GM18909 (cell line): ENCODE results near the gene POU6F1.

Experiments
- ATAC-seq: cut with Tn5 transposase; IDR thresholded peaks from one replicate; pipeline ENCODE4 v1.9.1; 2021; ENCODE audit warnings: mild to moderate bottlenecking; ENCODE audit not compliant: unreplicated experiment, poor library complexity

POU6F1 gene

GRCh38 chr12:51199366-51199945, 18.4 kb downstream of the POU6F1 start:
- no peak for ATAC-seq

- no peak for ATAC-seq
These were observed 19.1 kb downstream of the POU6F1 start for GRCh38 chr12:51198568-51199365.

- ATAC-seq = no peak
These were observed 19.9 kb downstream of the POU6F1 start for GRCh38 chr12:51197736-51198567.

- no peak for ATAC-seq
These were observed 21.3 kb downstream of the POU6F1 start for GRCh38 chr12:51196547-51196946.

- ATAC-seq = no peak
These were observed 22.0 kb downstream of the POU6F1 start for GRCh38 chr12:51195841-51196240.

- ATAC-seq = no peak
These were observed 25.6 kb downstream of the POU6F1 start for GRCh38 chr12:51192284-51192671.

GRCh38 chr12:51191516-51192283, 26.2 kb downstream of the POU6F1 start:
- no peak for ATAC-seq

- no peak for ATAC-seq
These were observed 27.0 kb downstream of the POU6F1 start for GRCh38 chr12:51190820-51191219.

GRCh38 chr12:51189790-51190355, 28.0 kb downstream of the POU6F1 start:
- no peak for ATAC-seq

- ATAC-seq = peak; percentile 73
These were observed 29.4 kb downstream of the POU6F1 start for GRCh38 chr12:51188359-51189051.

GRCh38 chr12:51187370-51187987, 30.4 kb downstream of the POU6F1 start:
- ATAC-seq = no peak

GRCh38 chr12:51186465-51187085, 31.3 kb downstream of the POU6F1 start:
- ATAC-seq = no peak

- no peak for ATAC-seq
These were observed 32.6 kb downstream of the POU6F1 start for GRCh38 chr12:51185171-51185717.

GRCh38 chr12:51183816-51184215, 34.0 kb downstream of the POU6F1 start:
- ATAC-seq = no peak

GRCh38 chr12:51183349-51183748, 34.5 kb downstream of the POU6F1 start:
- no peak for ATAC-seq

- no peak for ATAC-seq
These were observed 36.3 kb downstream of the POU6F1 start for GRCh38 chr12:51181558-51181957.

- no peak for ATAC-seq
These were observed 40.0 kb downstream of the POU6F1 start for GRCh38 chr12:51177897-51178296.

- no peak for ATAC-seq
These were observed 43.4 kb downstream of the POU6F1 start for GRCh38 chr12:51174501-51174900.
